Bone marrow (tissue), 2 donors: ENCODE measurements around the gene FSD1.
A peak's percentile ranks its signal among the peaks of the same experiment; 100 is the strongest.

Experiments
- DNase-seq, 2 donors: peaks; one replicate each; lab custom pipeline; 2025; lab: John Stamatoyannopoulos, UW

Gene FSD1

DNA sequence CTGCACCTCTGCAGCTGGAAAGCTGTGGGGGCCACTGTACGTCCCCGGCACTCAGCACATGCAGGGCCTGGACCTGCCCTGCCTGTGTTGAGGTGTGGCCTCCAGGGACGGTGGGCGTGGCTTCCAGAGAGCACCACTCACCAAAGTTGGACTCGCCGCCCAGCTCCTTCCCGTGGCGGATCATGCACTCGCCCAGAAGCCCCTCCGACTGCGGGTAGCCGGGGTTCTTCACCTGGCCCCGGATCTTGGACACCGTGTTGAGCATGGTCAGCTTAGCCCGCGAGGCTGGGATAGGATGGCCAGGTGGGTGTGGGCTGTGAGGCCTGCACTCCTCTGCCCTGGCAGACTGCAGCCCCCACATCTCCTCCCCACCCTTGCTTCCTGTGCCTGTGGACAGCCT, 60.9 kb downstream of the FSD1 start:
- no peak for DNase-seq

- DNase-seq: no peak
Observed at GRCh38 chr19:4365791-4366665, 61.6 kb downstream of the FSD1 start.

DNA sequence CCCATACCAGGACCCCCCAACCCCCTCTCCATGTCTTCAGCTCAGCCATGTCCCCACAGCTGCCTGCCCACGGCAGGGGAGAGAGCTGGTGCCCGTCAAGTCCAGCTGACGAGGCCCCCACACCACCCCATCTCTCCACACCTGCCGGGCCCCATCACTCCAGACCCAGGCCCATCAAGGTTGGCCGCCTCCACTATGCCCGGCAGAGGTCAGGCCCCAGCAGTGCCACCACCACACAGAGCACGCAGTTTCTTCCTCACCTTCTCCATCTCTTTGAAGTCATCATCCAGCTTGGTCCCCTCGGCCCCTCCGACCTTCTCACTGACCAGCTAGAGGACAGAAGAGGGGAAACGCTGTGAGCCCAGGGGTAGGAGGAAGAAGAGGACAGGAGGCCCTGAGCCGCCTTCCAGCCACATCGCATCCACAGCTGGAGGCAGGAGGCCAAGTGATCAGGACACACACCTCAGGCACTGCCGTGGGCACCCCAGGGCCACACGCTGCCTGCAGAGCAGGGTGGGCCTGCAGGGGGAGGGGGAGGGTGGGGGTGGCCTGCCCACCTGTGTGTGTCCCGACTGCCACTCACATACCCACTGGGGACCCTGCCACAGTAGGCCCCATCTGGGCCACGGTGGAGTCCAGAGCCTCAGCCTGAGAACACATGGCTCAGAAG, 62.4 kb downstream of the FSD1 start:
- DNase-seq: no peak

DNA sequence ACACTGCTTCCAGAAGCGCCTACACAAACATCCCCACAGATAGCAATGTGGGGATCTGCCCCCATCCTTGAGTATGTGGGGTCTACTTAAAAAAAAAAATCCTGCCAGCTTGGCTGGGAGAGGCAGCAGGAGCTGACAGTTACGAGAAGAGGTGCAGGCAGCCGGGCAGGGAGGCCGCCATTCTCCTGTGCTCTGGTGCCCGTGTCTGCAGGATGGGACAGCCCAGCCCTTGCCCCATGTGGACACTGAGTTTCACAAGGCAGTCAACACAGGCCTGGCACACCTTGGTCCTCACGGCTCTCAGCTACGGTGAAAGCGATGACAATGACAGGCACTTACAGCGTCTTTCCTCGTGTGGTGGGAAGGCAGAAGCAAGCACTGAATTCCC, 62.9 kb downstream of the FSD1 start:
- DNase-seq: no peak

GRCh38 chr19:4367781-4368127, 63.4 kb downstream of the FSD1 start:
- no peak for DNase-seq

GRCh38 chr19:4368128-4368820, 63.9 kb downstream of the FSD1 start:
- no peak for DNase-seq

DNA sequence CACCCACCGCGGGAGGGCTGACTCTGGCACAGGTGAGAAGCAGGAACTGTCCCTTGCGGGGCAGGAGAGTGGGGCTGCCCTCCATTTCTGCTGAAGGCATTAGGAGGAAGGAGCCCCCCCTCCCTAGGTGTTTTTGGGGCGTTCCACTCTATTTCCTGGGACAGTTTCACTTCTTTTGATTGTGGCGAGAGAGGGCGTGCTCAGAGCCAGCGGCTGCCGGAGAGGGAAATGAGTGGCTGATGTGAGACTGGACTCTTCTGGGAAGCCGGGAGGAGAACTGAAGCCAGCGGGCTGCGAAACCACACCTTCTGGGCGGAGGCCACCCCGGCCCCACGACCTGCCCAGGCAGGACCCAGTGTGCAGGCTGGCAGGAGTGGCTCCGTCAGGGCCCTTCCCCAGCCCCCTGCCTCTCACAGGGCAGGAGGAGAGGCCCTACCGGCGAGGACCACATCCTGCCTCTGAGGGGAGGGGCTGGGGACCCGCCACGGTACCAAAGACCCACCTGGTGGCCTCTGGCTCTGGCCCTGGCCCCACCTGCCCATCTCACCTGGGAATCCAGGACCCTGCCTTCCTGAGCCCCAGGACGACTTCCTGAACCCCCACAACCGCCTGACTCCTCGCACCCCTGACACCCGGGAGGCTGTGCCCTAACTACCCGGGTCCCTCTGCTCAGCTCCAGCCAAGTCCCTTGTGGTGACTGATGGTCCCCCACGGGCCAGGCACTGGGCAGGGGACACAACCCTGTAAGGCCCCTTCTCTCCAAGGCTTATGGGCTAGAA, 64.9 kb downstream of the FSD1 start:
- peak in 1 of 2 donors; percentile 17 for DNase-seq

- DNase-seq: peak; percentile 32 to 57
Observed at GRCh38 chr19:4369888-4370260, 65.5 kb downstream of the FSD1 start.

DNA sequence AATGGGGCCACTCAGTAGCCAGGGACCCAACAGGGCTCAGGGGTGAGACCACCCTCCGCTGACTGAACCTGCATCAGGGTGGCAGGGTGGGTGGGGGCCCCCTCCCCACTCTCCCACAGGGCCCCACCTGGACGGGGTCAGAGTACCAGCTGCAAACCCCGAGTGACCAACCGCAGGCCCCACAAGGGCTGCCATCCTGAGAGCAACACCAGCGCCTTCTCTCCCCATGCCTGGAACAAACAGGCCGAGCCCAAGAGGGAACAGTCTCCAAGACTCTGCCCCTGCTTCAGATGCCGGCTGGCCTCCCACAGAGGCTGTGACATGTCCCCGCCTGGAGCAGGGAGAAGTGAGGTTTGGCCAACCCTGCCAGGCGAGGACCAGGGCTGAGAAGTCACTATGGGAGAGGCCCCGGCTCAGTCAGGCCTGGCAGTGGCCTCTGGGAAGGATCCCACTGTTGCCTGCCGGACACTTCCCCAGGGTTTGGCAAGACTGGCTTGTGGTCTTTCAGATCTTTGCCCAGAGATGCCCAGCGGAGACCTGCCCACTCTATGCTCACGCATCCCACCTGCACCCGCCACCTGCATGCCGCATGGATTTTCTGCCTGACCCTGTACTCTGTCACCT, 66.1 kb downstream of the FSD1 start:
- DNase-seq: no peak

- no peak for DNase-seq
Observed at GRCh38 chr19:4371247-4372164, 67.1 kb downstream of the FSD1 start.

- no peak for DNase-seq
Observed at GRCh38 chr19:4372165-4373012, 68.0 kb downstream of the FSD1 start.

DNA sequence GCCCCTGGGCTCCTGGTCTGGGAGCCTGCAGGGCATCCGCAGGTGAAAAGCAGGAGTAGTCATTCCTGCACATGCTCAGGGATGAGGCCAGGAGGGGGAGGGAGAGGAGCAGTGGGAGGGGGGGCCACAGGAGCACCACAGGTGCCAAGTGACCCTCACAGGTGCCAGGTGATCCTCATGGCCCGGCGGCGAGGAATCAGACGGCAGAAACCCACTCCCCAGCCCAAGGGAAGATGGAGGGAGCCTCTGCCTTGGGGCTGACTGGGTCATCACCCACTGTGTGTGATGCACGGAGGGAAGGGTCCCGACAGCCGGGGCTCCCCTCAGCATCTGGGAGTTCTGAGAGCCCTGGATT, 68.6 kb downstream of the FSD1 start:
- DNase-seq: no peak
